ENCODE measurements around the gene CLCN2.

CLCN2 gene

DNA sequence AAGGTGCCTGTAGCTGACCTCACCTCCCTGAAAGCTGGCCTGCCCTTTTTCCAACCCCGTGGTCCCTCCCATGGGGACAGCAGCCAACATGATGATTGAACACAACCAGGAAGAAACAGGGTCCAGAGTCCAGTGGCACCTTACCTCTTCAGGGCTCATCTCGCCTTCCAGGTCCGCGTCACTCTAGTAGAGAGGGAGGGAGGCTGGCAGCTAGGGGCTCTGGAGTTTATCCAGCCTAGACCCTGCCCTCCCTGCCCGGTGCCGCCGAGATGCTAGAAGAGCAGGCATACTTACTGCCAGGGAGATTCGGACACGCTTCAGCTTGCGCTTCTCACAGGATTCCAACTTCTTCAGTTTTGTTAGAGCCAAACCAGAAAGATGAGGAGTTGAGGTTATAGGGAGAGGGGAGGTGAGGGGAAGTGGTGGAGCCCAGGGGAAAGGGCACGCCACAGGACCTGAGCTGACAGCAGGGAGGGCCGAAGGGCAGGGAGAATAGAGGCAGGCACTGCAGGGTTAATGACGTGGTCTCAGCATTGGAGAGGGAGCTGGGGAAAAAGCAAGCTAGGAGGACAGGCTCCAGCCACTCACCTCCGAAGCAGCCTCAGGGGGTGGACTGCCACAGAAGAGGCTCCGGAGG is 9.1 kb downstream of the CLCN2 start:
- no peak for ATAC-seq
- TF ChIP-seq ZNF8 (CRISPR knock-in tag; IDR thresholded peaks at IDR 0.05) (no peak), ESRRG (CRISPR knock-in tag; IDR thresholded peaks at IDR 0.05) (no peak)

DNA sequence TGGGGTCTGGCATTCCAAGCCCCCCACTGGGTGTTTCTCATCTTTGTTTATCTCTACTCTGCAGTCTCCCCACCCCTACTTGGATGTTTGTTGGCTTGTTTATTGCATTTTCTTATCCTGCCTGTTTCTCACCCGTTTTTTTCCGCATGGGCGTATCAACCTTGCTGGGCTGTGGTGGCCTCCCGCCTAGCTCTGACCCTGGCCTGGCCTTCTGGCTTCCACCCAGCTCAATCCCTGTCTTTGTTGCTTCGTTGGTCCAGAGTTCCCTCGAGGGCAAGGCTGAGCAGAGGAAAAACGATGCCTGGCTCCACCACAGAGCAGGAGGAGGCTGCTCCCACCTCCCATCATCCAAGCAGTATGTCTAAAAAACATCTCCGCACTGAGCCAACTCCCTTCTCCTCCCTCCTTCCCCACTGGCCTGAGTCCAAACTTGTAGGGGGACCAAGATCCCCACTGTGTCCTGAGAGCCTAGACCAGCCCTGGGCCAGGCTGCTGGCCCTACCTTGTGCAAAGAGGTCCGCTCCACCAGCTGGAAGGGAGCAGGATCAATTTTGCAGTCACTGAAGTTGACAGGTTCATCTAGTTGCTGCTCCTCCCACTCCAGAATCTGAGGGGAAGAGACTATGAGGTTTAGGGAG is 9.8 kb downstream of the CLCN2 start:
- ATAC-seq = no peak
- no peak for TF ChIP-seq TOX (CRISPR knock-in tag; IDR thresholded peaks at IDR 0.05; ENCODE audit: borderline replicate concordance)
- TF ChIP-seq PPARA (CRISPR knock-in tag; IDR thresholded peaks at IDR 0.05; ENCODE audit: borderline replicate concordance) = no peak
- TF ChIP-seq RARB (CRISPR knock-in tag; IDR thresholded peaks at IDR 0.05) = no peak
- TF ChIP-seq, protein P1, sequence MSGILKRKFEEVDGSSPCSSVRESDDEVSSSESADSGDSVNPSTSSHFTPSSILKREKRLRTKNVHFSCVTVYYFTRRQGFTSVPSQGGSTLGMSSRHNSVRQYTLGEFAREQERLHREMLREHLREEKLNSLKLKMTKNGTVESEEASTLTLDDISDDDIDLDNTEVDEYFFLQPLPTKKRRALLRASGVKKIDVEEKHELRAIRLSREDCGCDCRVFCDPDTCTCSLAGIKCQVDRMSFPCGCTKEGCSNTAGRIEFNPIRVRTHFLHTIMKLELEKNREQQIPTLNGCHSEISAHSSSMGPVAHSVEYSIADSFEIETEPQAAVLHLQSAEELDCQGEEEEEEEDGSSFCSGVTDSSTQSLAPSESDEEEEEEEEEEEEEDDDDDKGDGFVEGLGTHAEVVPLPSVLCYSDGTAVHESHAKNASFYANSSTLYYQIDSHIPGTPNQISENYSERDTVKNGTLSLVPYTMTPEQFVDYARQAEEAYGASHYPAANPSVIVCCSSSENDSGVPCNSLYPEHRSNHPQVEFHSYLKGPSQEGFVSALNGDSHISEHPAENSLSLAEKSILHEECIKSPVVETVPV (CRISPR knock-in tag; IDR thresholded peaks at IDR 0.05) = no peak
- no peak for TF ChIP-seq ESRRG (CRISPR knock-in tag; IDR thresholded peaks at IDR 0.05)
- TF ChIP-seq, protein P2, sequence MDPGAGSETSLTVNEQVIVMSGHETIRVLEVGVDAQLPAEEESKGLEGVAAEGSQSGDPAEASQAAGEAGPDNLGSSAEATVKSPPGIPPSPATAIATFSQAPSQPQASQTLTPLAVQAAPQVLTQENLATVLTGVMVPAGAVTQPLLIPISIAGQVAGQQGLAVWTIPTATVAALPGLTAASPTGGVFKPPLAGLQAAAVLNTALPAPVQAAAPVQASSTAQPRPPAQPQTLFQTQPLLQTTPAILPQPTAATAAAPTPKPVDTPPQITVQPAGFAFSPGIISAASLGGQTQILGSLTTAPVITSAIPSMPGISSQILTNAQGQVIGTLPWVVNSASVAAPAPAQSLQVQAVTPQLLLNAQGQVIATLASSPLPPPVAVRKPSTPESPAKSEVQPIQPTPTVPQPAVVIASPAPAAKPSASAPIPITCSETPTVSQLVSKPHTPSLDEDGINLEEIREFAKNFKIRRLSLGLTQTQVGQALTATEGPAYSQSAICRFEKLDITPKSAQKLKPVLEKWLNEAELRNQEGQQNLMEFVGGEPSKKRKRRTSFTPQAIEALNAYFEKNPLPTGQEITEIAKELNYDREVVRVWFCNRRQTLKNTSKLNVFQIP (CRISPR knock-in tag; IDR thresholded peaks at IDR 0.05; ENCODE audit: borderline replicate concordance, low read depth) = no peak
- no peak for TF ChIP-seq ZC3H10 (CRISPR knock-in tag; IDR thresholded peaks at IDR 0.05)
- TF ChIP-seq GLIS3 (CRISPR knock-in tag; IDR thresholded peaks at IDR 0.05) = no peak
- no peak for TF ChIP-seq ZNF565 (CRISPR knock-in tag; conservative IDR thresholded peaks at IDR 0.05; ENCODE audit: low read depth)
- no peak for TF ChIP-seq OSR1 (CRISPR knock-in tag; IDR thresholded peaks at IDR 0.05)
- no peak for TF ChIP-seq ZNF70 (CRISPR knock-in tag; IDR thresholded peaks at IDR 0.05)
- no peak for TF ChIP-seq ZFP30 (CRISPR knock-in tag; IDR thresholded peaks at IDR 0.05)
- no peak for TF ChIP-seq ZFP3 (CRISPR knock-in tag; IDR thresholded peaks at IDR 0.05)
- TF ChIP-seq SNAI2 (CRISPR knock-in tag; IDR thresholded peaks at IDR 0.05) = no peak

DNA sequence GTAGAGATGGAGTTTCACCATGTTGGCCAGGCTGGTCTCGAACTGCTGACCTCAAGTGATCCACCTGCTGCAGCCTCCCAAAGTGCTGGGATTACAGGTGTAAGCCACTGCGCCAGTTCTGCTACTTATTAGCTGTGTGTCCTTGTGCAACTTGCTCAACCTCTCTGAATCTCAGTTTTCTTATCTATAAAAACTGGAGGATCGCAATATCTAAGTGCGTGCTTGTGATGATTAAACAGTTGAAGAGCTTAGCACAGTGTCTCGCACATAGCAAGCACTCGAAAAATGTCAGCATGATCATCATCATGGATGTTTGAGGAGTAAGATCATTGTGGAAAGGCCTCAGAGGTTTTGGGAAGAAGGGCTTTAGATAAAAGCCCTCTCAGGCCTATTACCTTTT is 10.8 kb downstream of the CLCN2 start:
- no peak for ATAC-seq
- TF ChIP-seq ZFP3 (CRISPR knock-in tag; IDR thresholded peaks at IDR 0.05) = no peak

DNA sequence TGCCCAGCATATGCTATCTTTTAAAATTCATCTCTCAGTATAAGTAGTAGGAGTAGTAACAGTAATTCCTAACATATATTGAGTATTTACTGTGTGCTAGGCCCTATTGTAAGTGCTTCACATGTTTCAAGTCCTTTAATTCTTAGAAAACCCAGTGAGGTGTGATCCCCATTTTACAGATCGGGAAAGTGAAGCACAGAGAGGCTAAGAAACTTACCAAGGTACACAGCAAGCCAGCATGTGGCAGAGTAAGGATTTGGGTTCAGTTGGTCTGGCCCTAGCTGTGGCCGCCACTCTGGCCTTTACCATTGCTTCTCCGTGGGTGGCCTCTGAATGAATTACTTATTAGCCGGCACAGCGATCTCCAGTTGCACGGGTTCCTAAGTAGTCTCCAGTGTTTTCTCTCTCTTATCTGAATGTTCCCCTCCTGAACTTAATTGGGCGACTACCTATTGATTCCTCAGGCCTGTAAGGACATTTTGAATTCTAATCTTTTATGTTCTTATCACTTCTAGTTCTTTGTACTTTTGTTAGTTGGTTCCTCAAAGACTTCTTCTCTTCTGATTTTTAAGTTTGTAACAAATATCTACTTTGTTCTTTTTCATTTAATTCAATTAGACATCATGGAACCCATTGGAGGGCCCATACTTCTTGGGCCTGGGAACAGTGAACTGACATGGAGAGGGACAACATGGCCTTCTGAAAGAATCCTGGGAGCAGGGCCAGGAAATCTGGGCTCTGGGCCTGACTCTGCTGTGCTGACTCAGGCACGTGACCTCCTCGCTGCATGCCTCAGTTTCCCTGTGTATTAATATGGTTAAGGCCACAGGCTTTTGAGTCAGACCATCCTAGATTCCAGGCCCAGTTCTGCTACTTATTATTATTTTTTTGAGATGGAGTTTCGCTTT is 11.6 kb downstream of the CLCN2 start:
- TF ChIP-seq GLIS3 (CRISPR knock-in tag; IDR thresholded peaks at IDR 0.05) (no peak), ZNF565 (CRISPR knock-in tag; conservative IDR thresholded peaks at IDR 0.05; ENCODE audit: low read depth) (no peak), ZFP3 (CRISPR knock-in tag; IDR thresholded peaks at IDR 0.05) (no peak), ZFP30 (CRISPR knock-in tag; IDR thresholded peaks at IDR 0.05) (no peak), TOX (CRISPR knock-in tag; IDR thresholded peaks at IDR 0.05; ENCODE audit: borderline replicate concordance) (no peak), SNAI2 (CRISPR knock-in tag; IDR thresholded peaks at IDR 0.05) (no peak), ARNTL (CRISPR knock-in tag; IDR thresholded peaks at IDR 0.05; ENCODE audit: borderline replicate concordance, low read depth) (no peak)
- ATAC-seq = no peak

DNA sequence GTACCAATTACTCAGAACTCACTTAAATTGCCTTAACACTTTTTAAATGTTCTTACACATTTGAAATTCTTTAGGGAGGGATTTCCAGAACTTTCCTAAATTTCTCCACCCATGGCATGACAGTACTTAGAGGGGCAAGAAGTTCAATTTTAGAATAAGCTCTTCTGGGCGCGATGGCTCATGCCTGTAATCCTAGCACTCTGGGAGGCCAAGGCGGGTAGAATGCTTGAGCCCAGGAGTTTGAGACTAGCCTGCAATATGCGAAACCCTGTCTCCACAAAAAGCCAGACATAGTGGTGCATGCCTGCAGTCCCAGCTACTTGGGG is 13.4 kb downstream of the CLCN2 start:
- TF ChIP-seq ISL1 (CRISPR knock-in tag; IDR thresholded peaks at IDR 0.05) (no peak), BACH2 (CRISPR knock-in tag; IDR thresholded peaks at IDR 0.05; ENCODE audit: borderline replicate concordance) (no peak), SNAI2 (CRISPR knock-in tag; IDR thresholded peaks at IDR 0.05) (no peak), ZNF565 (CRISPR knock-in tag; conservative IDR thresholded peaks at IDR 0.05; ENCODE audit: low read depth) (no peak), RARB (CRISPR knock-in tag; IDR thresholded peaks at IDR 0.05) (no peak), PPARA (CRISPR knock-in tag; IDR thresholded peaks at IDR 0.05; ENCODE audit: borderline replicate concordance) (no peak), TOX (CRISPR knock-in tag; IDR thresholded peaks at IDR 0.05; ENCODE audit: borderline replicate concordance) (no peak), OSR1 (CRISPR knock-in tag; IDR thresholded peaks at IDR 0.05) (no peak), ZC3H10 (CRISPR knock-in tag; IDR thresholded peaks at IDR 0.05) (no peak), CSDC2 (CRISPR knock-in tag; IDR thresholded peaks at IDR 0.05) (no peak), TCF4 (CRISPR knock-in tag; IDR thresholded peaks at IDR 0.05; ENCODE audit: borderline replicate concordance) (no peak), ZFP30 (CRISPR knock-in tag; IDR thresholded peaks at IDR 0.05) (no peak)
- TF ChIP-seq, protein P2 (CRISPR knock-in tag; IDR thresholded peaks at IDR 0.05; ENCODE audit: borderline replicate concordance, low read depth) = no peak
- ATAC-seq = no peak
